ENCODE results near the gene TPSG1.
"Not testable (repeated sequence)": the region's sequence is repeated elsewhere in the genome, so short reads cannot be mapped to it uniquely, and the experiment has no call there.

Gene TPSG1

DNA sequence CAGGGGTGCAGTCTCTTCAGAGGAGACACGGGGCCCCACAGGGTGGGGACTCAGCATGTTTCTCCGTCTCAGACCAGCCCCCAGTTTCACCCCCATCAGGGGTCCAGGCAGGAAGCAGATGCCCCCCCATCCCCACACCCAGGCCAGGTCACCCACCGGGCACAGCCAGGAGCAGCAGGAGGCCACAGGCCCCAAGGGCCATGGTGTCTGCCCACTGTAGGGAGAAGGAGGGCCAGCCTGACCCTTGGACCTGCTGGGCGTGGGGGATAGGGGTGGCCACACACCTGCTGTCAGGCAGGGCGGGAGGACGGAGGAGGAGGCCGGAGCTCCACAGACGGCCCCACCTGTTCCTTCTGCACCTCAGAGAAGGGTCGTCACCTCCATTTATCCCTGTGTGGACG, at the start of gene TPSG1:
Gene TPSG1, minus strand, starts transcription at position 218 of the 401 bp plus-strand sequence. Its CDS starts 16 bp downstream, at position 202.
- no peak for DNase-seq

DNA sequence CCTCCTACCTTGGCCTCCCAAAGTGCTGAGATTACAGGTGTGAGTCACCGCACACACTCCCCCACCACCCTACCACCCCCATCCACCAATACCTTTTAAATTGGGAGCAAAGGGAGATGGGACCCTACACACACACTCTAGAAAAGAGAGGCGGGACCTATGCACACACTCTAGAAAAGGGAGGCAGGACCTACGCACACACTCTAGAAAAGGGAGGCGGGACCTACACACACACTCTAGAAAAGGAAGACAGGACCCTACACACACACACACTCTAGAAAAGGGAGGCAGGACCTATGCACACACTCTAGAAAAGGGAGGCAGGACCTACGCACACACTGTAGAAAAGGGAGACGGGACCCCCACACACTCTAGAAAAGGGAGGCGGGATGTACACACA, 49.7 kb upstream of the TPSG1 start:
- DNase-seq: no peak

DNA sequence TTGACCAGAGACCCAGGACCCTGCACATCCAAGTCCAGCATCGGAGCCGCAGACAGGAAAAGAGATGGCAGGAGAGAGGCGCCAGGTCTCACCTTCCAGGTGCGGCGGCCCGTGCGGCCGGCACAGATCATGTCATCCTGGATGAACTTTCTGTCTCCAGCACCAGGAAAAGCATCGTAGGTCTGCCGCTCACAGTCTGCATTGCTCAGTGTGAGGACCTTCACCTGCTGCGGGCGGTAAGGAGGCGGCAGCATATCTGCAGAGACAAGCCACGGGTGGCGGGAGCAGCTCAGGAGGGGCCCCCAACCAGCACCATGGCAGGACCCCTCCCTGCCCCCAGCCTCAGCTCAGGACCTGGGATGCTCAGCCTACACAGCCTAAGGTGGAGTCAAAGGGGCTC, 48.7 kb upstream of the TPSG1 start:
- DNase-seq: no peak

DNA sequence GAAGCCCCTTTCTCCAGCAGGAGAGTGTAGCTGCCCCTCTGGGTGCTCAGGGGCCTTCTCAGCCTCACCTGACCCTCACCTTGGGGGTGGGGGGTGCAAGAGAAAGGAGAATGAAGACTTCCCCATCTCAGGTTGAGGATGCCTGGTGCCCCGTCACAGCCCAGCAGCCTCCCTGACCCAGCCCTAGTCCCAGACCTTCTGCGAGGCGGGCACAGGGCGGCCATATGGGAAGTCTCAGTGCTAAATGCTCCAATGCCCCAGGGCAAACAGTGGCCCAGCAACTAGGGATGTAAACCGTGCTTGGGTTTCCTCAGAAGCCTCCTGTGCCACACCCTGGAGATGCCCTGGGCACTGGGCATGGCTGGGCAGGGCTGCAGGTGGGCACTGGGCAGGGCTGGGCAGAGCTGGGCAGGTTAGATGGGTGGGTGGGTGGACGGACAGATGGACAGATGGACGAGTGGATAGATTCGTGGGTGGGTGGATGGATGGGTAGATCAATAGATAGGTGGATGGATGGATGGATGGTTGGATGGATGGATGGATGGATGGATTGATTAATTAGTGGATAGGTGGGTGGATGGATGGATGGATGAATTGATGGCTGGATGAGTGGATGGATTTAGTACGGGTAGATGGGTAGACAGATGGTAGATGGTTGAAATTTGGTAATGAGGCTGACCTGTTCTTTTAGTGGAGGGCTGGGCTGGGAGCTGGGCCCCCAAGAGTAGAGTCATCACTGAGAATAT, 47.6 kb upstream of the TPSG1 start:
- no peak for DNase-seq

DNA sequence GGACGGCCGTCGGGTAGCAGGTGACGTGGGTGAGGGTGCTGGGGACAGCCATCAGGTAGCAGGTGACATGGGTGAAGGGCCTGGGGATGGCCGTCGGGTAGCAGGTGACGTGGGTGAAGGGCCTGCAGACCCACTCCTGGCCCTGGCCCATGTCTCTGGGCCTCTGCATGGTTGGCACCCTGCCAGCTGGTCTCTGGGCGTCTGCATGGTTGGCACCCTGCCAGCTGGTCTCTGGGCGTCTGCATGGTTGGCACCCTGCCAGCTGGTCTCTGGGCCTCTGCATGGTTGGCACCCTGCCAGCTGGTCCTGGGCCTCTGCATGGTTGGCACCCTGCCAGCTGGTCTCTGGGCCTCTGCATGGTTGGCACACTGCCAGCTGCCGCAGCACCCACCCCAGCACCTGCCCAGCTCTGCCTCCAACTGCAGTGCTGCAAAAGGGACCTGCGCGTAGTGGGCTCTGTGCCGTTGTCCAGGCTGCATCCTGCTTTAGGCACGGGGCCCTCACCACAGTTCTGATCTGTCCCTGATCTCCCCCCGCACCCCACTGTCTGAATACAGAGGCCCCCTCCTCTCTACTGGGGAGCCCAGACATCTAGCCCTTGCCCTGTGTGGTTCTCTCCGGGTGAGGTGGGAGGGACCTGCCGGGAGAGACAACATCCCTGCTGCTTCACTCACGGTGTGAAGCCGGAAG, 46.8 kb upstream of the TPSG1 start:
- DNase-seq: not testable (repeated sequence)

DNA sequence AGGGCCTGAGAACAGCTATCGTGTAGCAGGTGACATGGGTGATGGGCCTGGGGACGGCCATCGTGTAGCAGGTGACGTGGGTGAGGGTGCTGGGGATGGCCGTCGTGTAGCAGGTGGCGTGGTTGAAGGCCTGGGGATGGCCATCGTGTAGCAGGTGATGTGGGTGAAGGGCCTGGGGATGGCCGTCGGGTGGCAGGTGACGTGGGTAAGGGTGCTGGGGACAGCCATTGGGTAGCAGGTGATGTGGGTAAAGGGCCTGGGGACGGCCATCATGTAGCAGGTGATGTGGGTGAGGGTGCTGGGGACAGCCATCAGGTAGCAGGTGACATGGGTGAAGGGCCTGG, 46.3 kb upstream of the TPSG1 start:
- no peak for DNase-seq

DNA sequence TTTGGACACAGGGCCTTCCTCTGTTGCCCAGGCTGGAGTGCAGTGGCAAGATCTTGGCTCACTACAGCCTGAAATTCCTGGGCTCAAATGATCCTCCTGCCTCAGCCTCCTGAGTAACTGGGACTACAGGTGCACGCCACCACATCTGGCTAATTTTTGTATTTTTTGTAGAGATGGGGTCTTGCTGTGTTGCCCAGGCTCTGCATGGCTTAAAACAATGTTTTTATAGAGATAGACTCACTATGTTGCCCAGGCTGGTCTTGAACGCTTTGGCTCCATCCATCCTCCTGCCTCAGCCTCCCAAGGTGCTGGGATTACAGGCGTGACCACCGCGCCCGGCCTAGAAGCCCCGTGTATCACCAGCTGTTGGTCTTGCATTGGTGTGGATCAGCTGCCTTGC, 44.4 kb upstream of the TPSG1 start:
- DNase-seq: not testable (repeated sequence)

DNA sequence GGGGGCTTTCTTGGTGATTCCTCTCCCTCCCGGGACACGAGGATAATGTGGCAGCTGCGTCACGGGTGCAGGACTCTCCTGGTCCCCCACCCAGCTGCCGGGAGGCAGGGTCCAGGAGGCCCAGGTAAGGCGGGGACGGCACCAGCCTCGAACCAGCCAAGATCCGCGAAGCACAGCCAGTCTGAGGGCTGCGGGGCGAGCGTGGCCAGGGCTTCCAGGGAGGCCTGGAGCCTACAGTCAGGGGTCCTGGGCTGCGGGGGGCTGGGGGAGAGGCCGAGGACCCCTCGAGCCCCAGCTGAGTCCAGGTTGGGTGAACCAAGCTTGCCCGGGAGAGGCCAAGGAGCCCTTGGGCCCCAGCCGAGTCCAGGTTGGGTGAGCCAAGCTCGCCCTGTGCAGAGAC, 40.8 kb upstream of the TPSG1 start:
- DNase-seq: no peak

DNA sequence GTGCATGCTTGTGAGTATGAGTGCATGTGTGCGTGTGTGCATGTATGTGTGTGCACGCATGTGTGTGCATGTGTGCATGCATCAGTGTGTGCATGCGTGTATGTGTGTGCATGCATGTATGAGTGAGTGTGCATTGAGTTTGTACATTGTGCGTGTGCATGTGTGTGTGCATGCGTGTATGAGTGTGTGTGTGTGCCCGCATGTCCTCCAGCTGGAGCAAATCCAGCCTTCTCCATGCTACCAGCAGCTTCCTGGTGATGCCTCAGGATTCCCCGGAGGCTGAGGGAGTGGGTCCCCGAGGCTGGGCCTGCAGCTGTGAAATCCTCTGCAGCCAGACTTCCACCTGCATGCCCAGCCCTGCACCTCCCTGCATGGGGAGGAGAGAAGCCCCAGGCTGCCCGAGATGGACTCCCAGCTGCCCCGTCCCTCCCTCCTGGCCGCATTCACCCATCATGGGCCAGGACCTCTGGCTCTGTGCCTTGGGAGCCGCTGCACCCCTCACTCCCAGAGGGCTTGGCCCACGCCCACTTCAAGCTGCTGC, 40.1 kb upstream of the TPSG1 start:
- DNase-seq: no peak

DNA sequence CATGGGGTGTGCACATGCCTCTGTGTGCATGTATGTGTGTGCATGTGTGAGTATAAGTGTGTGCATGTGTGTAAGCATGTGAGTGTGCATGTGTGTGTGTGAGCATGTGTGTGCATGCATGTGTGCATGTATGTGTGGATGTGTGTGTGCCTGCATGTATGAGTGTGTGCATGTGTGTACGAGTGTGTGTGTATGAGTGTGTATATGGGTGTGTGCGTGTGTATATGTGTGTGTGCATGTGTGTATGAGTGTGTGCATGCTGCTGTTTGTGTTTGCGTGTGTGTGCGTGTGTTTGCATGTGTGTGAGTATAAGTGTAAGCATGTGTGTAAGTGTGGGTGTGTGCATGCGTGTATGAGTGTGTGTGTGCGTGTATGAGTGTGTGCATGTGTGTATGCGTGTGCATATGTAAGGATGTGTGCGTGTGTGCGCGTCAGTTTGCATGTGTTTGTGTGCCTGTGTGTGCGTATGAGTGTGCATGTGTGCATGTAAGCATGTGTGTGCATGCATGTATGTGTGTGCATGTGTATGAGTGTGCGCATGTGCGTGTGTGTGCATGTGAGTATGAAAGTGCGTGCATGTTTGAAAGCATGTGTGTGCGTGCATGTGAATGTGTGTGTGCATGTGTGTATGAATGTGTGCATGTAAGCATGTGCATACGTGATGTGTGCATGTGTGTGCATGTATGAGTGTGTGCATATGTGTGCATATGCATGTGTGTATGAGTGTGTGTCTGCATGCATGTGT, 39.4 kb upstream of the TPSG1 start:
- no peak for DNase-seq

DNA sequence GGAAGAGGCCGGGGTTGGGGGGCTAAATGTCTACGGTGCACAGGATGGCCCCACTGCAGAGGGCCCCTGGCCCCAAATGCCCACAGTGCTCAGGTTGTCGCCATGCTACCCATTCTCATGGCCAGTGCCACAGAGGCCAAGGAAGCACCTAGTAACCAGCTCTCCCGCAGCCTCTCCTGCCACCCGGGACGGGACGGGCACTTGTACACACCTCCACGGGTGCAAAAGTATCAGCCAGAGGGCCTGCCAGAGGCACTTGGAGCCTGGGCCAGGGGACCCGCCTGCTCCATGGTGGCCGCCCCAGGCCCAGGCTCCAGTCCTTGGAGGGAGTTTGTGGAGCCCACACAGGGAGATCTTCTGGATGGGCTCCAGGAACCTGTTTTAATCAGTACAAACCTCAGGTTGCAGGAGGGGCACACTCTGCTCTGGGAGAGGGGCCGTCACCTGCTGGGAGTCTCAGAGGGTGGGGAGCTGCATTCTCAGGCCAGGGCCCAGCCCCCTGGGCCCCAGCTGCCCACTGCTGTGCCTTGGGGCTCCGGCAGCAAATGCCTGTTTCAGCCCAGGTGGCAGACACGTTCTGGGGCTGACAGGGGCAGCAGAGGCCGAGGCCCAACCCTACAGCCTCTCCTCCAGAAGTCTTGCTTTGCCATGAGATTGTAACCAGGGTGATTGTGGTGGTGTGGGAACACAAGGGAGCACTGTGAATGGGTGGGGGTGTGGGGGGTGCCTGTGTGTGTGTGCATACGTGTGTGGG, 38.7 kb upstream of the TPSG1 start:
- DNase-seq: no peak

DNA sequence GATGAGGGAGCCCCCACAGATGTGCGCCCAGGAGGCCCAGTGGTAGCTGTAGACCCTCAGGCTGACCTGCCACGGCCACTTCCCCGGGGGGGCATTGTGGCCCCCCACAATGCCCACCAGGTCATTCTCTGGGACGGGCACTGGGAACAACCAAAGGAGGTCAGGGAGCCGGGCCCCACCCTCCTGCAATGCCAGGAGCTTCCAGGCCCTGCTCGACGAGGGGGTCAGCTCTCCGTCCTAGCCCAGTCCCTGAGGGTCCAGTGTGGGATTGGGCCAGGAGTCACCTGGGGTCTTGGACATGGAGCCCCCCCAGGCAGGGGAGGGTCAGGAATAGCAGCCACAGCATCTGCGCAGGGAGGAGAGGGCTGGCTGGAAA, 37.8 kb upstream of the TPSG1 start:
- DNase-seq: no peak

DNA sequence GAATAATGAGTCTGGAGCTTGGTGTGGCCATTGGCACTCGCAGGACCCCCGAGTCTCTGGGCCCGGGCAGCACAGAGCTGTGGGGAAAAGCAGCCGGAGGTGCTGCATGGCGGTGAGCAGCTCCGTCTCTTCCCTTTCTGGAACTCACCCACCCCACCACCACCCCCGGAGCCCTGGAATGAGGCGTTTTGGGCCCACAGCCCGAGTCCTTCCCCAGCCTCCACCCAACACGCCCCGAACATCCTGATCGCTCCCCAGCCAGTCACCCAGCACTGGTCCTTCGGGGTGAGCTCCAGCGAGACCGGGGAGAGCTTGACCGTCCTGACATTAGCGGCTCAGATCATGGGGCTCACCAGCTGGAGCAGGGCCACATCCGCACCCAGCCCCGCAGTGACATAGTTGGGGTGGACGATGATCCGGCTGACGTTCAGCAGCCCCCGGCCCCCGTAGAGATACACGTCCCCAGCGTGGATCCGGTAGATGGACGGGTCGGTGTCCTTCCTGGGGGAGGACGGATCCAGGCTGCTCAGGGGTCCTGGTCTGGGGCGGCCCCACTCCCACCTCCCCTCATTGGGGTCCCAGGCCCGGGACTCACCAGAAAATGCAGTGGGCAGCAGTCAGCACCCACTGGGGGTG, 37.3 kb upstream of the TPSG1 start:
- no peak for DNase-seq

DNA sequence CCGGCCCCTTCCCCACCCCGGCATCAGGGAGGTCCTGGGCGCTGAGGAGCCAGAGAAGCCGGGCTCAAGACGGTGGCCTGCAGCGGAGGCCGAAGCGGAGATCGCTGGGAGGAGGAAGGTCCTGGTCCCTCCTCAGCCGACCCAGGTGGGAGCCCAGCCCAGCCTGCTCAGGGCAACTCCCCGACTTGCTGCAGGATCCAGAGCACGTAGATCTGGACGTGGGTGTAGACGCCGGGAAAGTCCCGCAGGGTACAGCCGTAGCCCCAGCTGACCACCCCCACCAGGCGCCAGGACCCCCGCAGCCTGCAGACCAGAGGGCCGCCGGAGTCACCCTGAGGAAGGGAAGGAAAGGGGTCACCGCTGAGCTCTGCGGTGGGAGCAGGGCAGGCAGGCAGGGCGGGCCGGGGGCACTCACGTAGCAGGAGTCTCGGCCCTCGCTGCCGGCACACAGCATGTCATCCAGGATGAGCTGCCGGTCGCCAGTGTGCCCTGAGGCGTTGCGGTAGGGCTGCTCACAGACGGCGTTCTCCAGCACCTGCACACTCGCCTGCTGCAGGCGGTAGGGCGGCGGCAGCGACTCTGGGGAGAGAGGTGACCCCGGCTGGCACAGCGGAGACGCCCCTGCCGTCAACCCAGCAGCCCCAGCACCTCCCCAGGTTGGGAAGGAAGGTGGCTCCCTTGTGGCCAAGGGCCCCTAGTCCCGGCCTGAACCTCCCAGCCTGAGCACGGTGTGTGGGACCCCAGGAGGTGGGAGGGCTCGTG, 36.2 kb upstream of the TPSG1 start:
- no peak for DNase-seq

DNA sequence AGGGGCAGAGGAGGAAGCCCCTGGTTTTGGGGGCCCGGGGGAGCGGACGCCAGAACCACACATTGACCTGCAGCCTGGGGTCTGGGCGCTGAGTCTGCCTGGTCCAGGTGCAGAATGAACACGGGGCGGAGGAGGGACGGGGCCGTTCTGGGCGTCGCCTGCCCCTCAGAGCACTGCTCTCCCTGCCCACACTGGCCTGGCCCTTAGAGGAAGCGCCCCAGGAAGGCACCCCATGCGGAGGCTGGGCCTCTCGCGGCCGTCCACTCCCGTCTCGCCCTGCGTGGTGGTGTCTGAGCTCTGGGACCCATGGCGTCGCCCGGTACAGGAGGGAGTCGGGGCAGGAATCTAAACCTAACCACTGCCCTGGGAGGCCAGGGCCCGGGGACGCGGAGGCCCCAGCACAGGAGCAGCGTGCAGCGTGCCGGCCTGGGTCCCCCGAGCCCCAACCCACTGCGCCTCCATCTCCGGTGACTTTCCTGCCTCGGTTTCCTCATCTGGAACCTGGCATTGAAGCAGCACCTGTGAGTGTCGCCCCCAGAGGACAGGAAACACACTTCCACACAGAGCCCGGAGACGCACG, 35.1 kb upstream of the TPSG1 start:
- DNase-seq: no peak

DNA sequence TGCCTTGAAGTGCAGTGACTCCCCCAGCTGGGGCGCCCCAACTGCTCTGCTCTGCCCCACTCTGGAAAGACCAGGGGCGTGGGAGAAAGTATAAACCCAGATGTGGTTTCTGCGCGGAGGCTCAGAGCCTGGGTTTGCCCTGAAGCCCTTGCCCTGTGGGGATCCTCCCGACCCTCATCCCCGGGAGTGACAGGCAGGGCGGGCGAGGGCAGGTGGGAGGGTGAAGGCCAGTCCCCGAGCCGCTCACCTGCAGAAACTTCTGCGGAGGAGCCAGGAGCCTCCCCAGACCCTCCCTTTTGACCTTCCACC, 34.6 kb upstream of the TPSG1 start:
- no peak for DNase-seq

DNA sequence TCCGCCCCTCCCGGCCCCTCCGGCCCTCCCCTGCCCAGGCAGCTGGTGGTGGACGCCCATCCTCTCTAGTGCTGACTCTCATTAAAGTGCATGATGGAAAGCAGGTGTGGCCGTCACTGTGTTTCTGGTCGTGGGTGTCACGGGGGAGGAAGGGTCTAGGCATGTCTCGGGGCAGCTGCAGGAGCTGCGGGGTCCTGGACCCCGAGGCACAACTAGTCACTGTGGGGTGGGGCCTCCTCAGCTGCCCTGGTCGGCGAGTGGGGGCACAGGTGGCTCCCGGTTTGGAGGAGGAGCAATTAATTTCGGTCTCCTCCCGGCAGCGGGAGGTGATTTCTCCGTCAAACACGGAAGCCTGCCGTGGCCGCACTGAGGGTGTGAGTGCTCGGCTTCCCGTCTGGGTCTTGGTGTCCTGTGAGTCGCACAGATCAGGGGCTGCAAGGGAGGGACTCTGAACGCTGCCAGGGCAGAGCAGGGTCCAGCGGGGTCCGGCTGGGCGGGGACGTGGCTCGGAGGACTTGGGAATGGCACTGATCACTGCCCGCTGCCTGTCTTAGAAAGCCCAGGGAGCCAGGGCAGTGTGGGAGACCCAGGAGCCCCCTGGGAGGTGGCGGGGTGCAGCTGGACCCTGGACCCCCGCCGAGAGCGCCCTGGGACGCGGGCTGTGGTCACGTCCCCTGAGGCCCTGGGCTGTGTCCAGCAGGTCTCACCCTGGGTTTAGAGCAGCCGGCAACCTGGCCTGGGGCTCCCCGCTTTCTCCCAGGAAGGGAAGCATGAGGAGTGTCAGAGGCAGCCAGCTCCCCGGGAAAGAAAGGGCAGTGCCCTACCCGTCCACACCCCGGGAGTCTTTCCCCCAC, 34.1 kb upstream of the TPSG1 start:
- no peak for DNase-seq

DNA sequence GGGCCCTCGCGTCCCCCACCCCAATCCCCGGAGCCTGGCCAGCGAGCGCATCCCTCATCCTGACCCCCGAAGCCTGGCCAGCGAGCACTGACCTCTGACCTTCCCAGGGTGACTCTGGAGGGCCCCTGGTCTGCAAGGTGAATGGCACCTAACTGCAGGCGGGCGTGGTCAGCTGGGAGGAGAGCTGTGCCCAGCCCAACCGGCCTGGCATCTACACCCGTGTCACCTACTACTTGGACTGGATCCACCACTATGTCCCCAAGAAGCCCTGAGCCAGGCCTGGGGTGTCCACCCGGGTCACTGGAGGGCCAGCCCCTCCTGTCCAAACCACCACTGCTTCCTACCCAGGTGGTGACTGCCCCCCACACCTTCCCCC, 33.1 kb upstream of the TPSG1 start:
- DNase-seq: no peak

DNA sequence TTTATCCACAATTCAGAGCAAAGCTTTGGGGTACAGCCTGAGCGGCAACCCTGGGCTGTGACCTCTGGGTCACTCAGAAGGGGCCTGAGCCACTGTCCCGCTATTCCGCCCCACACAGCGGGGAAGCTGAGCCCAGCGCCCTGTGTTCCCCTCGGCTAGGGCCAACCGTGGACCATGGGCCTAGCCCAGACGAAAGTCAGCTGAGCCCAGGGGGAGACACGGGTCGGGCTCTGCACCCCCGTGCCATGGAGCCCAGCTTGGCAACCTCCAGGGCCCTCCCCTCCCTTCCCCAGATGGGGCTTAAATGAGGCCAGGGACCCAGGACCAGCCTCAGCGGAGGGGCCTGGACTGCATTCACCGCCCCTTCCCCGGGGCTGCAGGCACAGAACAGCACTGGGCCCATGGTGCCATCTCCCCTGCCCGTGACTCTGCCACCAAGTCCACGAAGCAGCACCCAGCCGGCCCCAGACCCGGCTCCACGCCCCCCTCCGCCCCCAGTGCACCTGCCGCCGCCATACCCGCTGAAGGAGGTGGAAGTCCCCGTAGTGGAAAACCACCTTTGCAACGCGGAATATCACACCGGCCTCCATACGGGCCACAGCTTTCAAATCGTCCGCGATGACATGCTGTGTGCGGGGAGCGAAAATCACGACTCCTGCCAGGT, 32.6 kb upstream of the TPSG1 start:
- DNase-seq: no peak

DNA sequence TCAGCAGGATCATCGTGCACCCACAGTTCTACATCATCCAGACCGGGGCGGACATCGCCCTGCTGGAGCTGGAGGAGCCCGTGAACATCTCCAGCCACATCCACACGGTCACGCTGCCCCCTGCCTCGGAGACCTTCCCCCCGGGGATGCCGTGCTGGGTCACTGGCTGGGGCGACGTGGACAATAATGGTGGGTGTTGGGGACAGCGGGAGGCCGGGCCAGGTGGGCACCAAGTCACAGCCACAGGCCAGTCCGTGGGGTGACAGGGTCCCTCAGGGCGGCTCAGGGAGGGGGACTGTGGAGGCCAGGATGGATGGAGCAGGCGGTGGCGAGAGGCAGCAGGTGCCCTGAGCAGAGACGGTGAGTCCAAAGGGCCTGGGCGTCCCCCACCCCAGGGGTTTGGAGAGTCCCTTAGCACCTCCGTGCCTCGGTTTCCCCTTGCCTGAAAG, 31.8 kb upstream of the TPSG1 start:
- DNase-seq: no peak
